NCI-H2107 (cell line): ENCODE measurements around the gene INSC.
A peak's percentile ranks its signal among the peaks of the same experiment; 100 is the strongest.
"Not testable (repeated sequence)": the region's sequence is repeated elsewhere in the genome, so short reads cannot be mapped to it uniquely, and the experiment has no call there.

Experiments used
- DNase-seq: peaks from one replicate; lab custom pipeline; 2025; lab: John Stamatoyannopoulos, UW

Gene INSC

GRCh38 chr11:15114501-15115475, at the start of gene INSC:
TSS of gene INSC (plus strand) at chr11:15114923. CDS start at chr11:15149175, 34,252 bp downstream.
- no peak for DNase-seq

GRCh38 chr11:15069751-15070150, 45.0 kb upstream of the INSC start:
- DNase-seq, result not testable (repeated sequence)

- no peak for DNase-seq
Observed at GRCh38 chr11:15071556-15072255, 43.0 kb upstream of the INSC start.

- no peak for DNase-seq
Observed at GRCh38 chr11:15072551-15073143, 42.1 kb upstream of the INSC start.

GRCh38 chr11:15073361-15074205, 41.1 kb upstream of the INSC start, which contains the start of gene CALCB:
TSS of gene CALCB (plus strand) at chr11:15073593. CDS start at chr11:15074719, 1,126 bp downstream.
- DNase-seq, result no peak

- peak; percentile 75 for DNase-seq
Observed at GRCh38 chr11:15074206-15075161, 40.2 kb upstream of the INSC start.

- DNase-seq, result no peak
Observed at GRCh38 chr11:15075162-15075526, 39.6 kb upstream of the INSC start.

- DNase-seq, result no peak
Observed at GRCh38 chr11:15091175-15091574, 23.5 kb upstream of the INSC start.

GRCh38 chr11:15091625-15092024, 23.1 kb upstream of the INSC start:
- DNase-seq, result peak; percentile 82

GRCh38 chr11:15093432-15093831, 21.3 kb upstream of the INSC start:
- DNase-seq, result no peak

- no peak for DNase-seq
Observed at GRCh38 chr11:15095736-15096228, 18.9 kb upstream of the INSC start.

GRCh38 chr11:15097411-15097810, 17.3 kb upstream of the INSC start:
- DNase-seq, result no peak

- no peak for DNase-seq
Observed at GRCh38 chr11:15099267-15099666, 15.5 kb upstream of the INSC start.

- DNase-seq, result peak; percentile 46
Observed at GRCh38 chr11:15101072-15101709, 13.5 kb upstream of the INSC start.

GRCh38 chr11:15104166-15104565, 10.6 kb upstream of the INSC start:
- no peak for DNase-seq

- no peak for DNase-seq
Observed at GRCh38 chr11:15106201-15106965, 8.3 kb upstream of the INSC start.

GRCh38 chr11:15107730-15108515, 6.8 kb upstream of the INSC start:
- no peak for DNase-seq

GRCh38 chr11:15108592-15109130, 6.1 kb upstream of the INSC start:
- DNase-seq, result no peak
